Hepatocyte (in vitro differentiated cells): Measurements from ENCODE around the gene HMGN4.

ENCODE experiments used
- CTCF ChIP-seq: fragments of 200-600 bp; sonication (generic); IDR thresholded peaks from 2 replicates; pipeline ENCODE4 v1.5.1; 2016; ENCODE audit warnings: antibody characterized with exemption, mild to moderate bottlenecking; ENCODE audit not compliant: poor library complexity
- EZH2 ChIP-seq: fragments of 200-600 bp; sonication (generic); IDR thresholded peaks from 2 replicates; pipeline ENCODE4 v1.6.1; 2016; ENCODE audit warnings: antibody characterized with exemption, mild to moderate bottlenecking, borderline replicate concordance
- EZH2phosphoT487 ChIP-seq: fragments of 200-600 bp; sonication (generic); IDR thresholded peaks from one replicate; pipeline ENCODE4 v1.6.1; 2018; ENCODE audit warnings: antibody characterized with exemption, mild to moderate bottlenecking, low read depth, moderate library complexity; ENCODE audit not compliant: unreplicated experiment, severe bottlenecking

DNA sequence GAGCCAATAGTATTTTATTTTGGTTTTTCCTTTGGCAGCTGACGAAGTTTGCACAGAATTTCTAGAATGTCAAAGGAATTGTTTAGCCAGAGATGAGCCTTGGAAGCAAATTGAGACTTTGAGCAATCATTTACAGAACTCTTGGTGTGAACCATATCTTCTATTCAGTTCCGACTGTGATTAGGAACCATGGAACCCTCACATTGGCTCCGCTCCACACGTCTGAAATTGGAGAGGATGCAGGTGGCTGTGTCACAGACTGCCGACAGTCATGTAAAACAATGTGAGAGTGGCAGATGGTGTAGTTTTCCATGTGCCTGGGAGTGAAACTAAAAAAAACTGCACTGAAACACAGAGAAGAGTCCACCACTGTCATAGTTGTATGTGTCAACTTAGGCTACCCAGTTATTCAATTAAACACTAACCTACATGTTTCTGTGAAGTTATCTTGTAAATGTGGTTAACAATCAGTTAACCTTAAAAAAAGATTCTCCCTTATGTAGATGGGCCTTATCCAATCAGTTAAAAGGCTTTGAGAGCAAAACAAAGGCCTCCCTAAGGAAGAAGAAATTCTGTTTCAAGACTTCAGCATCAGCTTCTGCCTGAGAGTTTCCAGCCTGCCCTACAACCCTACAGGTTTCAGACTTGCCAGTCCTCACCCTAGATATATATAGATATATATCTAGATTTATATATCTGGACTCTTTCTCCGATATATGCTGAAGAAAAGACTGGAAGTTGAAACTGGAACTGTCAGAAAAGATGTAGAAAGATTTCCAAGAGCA, 3.3 kb upstream of the HMGN4 start:
- TF ChIP-seq CTCF (no peak), EZH2phosphoT487 (no peak), EZH2 (no peak)
